ENCODE results near the gene SSPN.

The SSPN gene

GRCh38 chr12:26287671-26288381 is 92.5 kb downstream of the SSPN start:
- no peak for DNase-seq

GRCh38 chr12:26290565-26290964 is 95.2 kb downstream of the SSPN start:
- no peak for DNase-seq

- no peak for DNase-seq
Observed at GRCh38 chr12:26292596-26292995, 97.2 kb downstream of the SSPN start.

GRCh38 chr12:26293612-26294011 is 98.2 kb downstream of the SSPN start:
- DNase-seq: no peak

- no peak for DNase-seq
Observed at GRCh38 chr12:26295001-26295400, 99.6 kb downstream of the SSPN start.

- no peak for DNase-seq
Observed at GRCh38 chr12:26297396-26298070, 102.2 kb downstream of the SSPN start.

- DNase-seq: no peak
Observed at GRCh38 chr12:26298785-26299621, 103.6 kb downstream of the SSPN start.

- no peak for DNase-seq
Observed at GRCh38 chr12:26299751-26300150, 104.4 kb downstream of the SSPN start.

All from 8988T (cell line).